Measurements from ENCODE around the gene GNAI1. TPM values are rescaled to one million over a fixed set of nuclear protein-coding genes. Genes with fewer than 3 reads are reported as not detected.

The GNAI1 gene
- total and polyA plus RNA-seq, 2 of the 13 experiments (the other 11 are each of a cell fraction or from before 2014, with no cell fraction given) = 3.5 to 5.7 TPM

DNA sequence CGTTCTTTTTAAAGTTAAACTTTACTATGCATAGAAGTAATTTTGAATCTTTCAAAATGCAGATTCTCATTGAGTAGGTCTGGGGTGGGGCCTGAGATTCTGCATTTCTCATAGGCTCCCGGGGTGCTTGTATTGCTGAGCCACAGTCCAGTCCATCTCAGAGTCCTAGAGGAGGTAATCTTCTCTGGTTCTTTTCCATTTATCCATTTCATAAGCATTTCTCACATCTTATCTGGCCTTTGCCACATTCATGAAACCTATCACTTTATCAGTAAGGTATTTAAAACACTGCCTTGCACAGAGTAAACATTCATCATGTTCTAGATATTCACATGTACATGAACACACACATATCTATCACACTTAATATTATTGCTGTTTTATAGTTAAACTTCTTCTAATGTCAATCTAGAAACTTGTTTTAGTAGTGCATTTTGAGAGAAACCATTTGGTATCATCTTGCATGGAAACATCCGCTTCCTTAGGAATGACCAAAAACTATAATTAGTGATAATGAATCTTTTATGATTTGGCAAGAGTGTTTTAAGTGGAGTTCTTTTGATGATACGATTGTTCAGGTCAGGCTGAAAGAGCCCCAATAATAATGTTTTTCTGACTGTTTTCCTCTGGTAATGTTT, 12.0 kb downstream of the GNAI1 start:
- Histone ChIP-seq H3K27me3 (ENCODE audit: control insufficient read depth in 1 of 2, insufficient read depth in 2 of 2, low read length in 2 of 2) (no peaks in the 10 kb centered on the region), H3K9me3 (ENCODE audit: low read length) (no peaks in the 10 kb centered on the region), H3K4me1 (ENCODE audit: insufficient read depth, low read length) (peaks cover 7% of the 10 kb centered on the region), H4K20me1 (ENCODE audit: insufficient read depth, low read length) (no peaks in the 10 kb centered on the region), H3K4me3 (replicated peaks in 1 of 3; ENCODE audit: insufficient read depth in 1 of 3, low read depth in 2 of 3, low read length in 3 of 3) (no peak overlapping the region), H3K4me2 (ENCODE audit: low read depth, low read length) (no peak overlapping the region), H3K9ac (ENCODE audit: insufficient read depth, low read depth, low read length) (no peak overlapping the region), H3K27ac (ENCODE audit: extremely low read length, insufficient read depth, low read length) (no peak overlapping the region), H2AFZ (ENCODE audit: low read length) (no peak overlapping the region), H3K36me3 (replicated peaks in 1 of 2; ENCODE audit: control insufficient read depth in 1 of 2, insufficient read depth in 2 of 2, low read length in 2 of 2) (no peaks in the 10 kb centered on the region), H3K79me2 (ENCODE audit: insufficient read depth, low read length) (peaks cover 2% of the 10 kb centered on the region)
- in situ Hi-C loops (cut with HindIII; ENCODE audit: extremely low pct_ligation_motif_present, low pct_unique_long_range_greater_than_20kb) (no loop called here), intact Hi-C loops (cut with micrococcal nuclease; ENCODE audit: unreplicated experiment) (no loop called here)
- ChIA-PET CTCF (ENCODE audit: low intra/inter-chr PET ratio, low total read pairs) (no interaction called here), POLR2A (no interaction called here)
- ATAC-seq = no peak
- 78% methylated on average over 4 of the region's 4 CpGs for WGBS (ENCODE audit: low lambda C conversion rate)
- no peak for FAIRE-seq
- no peak for DNase-seq (ENCODE audit: low spot score)
- no TSS peak for BruUV-seq (replicated peaks)
- TF ChIP-seq RARG (CRISPR knock-in tag; IDR thresholded peaks at IDR 0.05; ENCODE audit: low read depth) = no peak
- no peak for TF ChIP-seq ZSCAN29 (CRISPR knock-in tag; conservative IDR thresholded peaks at IDR 0.05)
- TF ChIP-seq AKAP8 (CRISPR knock-in tag; IDR thresholded peaks at IDR 0.05) = no peak
- TF ChIP-seq ZNF670 (CRISPR knock-in tag; IDR thresholded peaks at IDR 0.05; ENCODE audit: borderline replicate concordance) = no peak
- no peak for TF ChIP-seq HOXD1 (CRISPR knock-in tag; IDR thresholded peaks at IDR 0.05)
- no peak for TF ChIP-seq MNT (IDR thresholded peaks at IDR 0.05)
- TF ChIP-seq ZEB1 (IDR thresholded peaks at IDR 0.05; ENCODE audit: insufficient replicate concordance, low read depth) = no peak
- no peak for TF ChIP-seq ASH2L (IDR thresholded peaks at IDR 0.05; ENCODE audit: insufficient read length, low read depth, low read length)
- no peak for TF ChIP-seq GTF2F1 (IDR thresholded peaks at IDR 0.05; ENCODE audit: low read length)
- no peak for TF ChIP-seq ZNF777 (CRISPR knock-in tag; IDR thresholded peaks at IDR 0.05)
- TF ChIP-seq CSRNP2 (CRISPR knock-in tag; conservative IDR thresholded peaks at IDR 0.05; ENCODE audit: low read depth) = no peak
- TF ChIP-seq, protein P1, sequence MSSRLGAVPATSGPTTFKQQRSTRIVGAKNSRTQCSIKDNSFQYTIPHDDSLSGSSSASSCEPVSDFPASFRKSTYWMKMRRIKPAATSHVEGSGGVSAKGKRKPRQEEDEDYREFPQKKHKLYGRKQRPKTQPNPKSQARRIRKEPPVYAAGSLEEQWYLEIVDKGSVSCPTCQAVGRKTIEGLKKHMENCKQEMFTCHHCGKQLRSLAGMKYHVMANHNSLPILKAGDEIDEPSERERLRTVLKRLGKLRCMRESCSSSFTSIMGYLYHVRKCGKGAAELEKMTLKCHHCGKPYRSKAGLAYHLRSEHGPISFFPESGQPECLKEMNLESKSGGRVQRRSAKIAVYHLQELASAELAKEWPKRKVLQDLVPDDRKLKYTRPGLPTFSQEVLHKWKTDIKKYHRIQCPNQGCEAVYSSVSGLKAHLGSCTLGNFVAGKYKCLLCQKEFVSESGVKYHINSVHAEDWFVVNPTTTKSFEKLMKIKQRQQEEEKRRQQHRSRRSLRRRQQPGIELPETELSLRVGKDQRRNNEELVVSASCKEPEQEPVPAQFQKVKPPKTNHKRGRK (CRISPR knock-in tag; IDR thresholded peaks at IDR 0.05) = no peak
- TF ChIP-seq ZC3H13 (CRISPR knock-in tag; IDR thresholded peaks at IDR 0.05) = no peak
- TF ChIP-seq, protein P2, sequence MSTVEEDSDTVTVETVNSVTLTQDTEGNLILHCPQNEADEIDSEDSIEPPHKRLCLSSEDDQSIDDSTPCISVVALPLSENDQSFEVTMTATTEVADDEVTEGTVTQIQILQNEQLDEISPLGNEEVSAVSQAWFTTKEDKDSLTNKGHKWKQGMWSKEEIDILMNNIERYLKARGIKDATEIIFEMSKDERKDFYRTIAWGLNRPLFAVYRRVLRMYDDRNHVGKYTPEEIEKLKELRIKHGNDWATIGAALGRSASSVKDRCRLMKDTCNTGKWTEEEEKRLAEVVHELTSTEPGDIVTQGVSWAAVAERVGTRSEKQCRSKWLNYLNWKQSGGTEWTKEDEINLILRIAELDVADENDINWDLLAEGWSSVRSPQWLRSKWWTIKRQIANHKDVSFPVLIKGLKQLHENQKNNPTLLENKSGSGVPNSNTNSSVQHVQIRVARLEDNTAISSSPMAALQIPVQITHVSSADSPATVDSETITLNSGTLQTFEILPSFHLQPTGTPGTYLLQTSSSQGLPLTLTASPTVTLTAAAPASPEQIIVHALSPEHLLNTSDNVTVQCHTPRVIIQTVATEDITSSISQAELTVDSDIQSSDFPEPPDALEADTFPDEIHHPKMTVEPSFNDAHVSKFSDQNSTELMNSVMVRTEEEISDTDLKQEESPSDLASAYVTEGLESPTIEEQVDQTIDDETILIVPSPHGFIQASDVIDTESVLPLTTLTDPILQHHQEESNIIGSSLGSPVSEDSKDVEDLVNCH (CRISPR knock-in tag; IDR thresholded peaks at IDR 0.05) = no peak
- TF ChIP-seq ZNF691 (CRISPR knock-in tag; IDR thresholded peaks at IDR 0.05; ENCODE audit: borderline replicate concordance, low read depth) = no peak
- TF ChIP-seq REL (CRISPR knock-in tag; conservative IDR thresholded peaks at IDR 0.05) = no peak
- TF ChIP-seq ZFP36 (IDR thresholded peaks at IDR 0.05; ENCODE audit: borderline replicate concordance, low read depth, low read length, partially characterized antibody) = no peak
